H1 (cell line): ENCODE results near the gene KCTD15. TPM values are rescaled to one million over a fixed set of nuclear protein-coding genes. Genes with fewer than 3 reads are reported as not detected.

ENCODE experiments used
- CTCF ChIA-PET: fragments of 300-600 bp; sonication (Branson Sonifier 250); formaldehyde crosslinking; loops from one replicate; lab custom pipeline; 2021; ENCODE audit not compliant: partially characterized antibody; lab: Charles Lee
- POLR2A ChIA-PET: fragments of 300-600 bp; sonication (Branson Sonifier 250); formaldehyde crosslinking; loops from one replicate; lab custom pipeline; 2021; ENCODE audit warnings: inconsistent platforms; ENCODE audit not compliant: partially characterized antibody; lab: Charles Lee
- DNase-seq, 2 experiments: peaks; one replicate each; pipeline versions ENCODE4 v3.0.0 to v3.0.0-alpha.2; 2010 to 2022; ENCODE audit warnings: low spot score in 2 of 2, low read depth in 1 of 2, mixed read lengths in 1 of 2
- FAIRE-seq: peaks from 2 replicates; lab custom pipeline; 2011; peaks lifted over from hg19 to GRCh38; lab: Jason Lieb, UNC
- H2AFZ ChIP-seq: 2 replicates; pipeline ENCODE4 v1.8.1; 2012; ENCODE audit warnings: low read length, inconsistent platforms
- H2AK5ac ChIP-seq: 2 replicates; pipeline ENCODE4 v1.6.1; 2013; ENCODE audit warnings: low read depth, low read length
- H2BK120ac ChIP-seq: replicated peaks from 2 replicates; pipeline ENCODE3; 2013; ENCODE audit warnings: low read depth, low read length, inconsistent platforms
- H2BK12ac ChIP-seq: 2 replicates; pipeline ENCODE4 v1.6.1; 2013; ENCODE audit warnings: low read depth, low read length
- H2BK15ac ChIP-seq: 2 replicates; pipeline ENCODE4 v1.6.1; 2013; ENCODE audit warnings: low read length
- H2BK20ac ChIP-seq: 2 replicates; pipeline ENCODE4 v1.6.1; 2013; ENCODE audit warnings: low read length
- H2BK5ac ChIP-seq: 2 replicates; pipeline ENCODE4 v1.6.1; 2013; ENCODE audit warnings: low read depth, low read length
- H3K14ac ChIP-seq: 2 replicates; pipeline ENCODE4 v1.6.1; 2013; ENCODE audit warnings: inconsistent platforms; ENCODE audit not compliant: insufficient read length
- H3K18ac ChIP-seq: 2 replicates; pipeline ENCODE4 v1.6.1; 2013; ENCODE audit warnings: low read length; ENCODE audit errors: extremely low read depth
- H3K23ac ChIP-seq: 2 replicates; pipeline ENCODE4 v1.6.1; 2013; ENCODE audit warnings: inconsistent platforms; ENCODE audit not compliant: insufficient read length
- H3K23me2 ChIP-seq: 2 replicates; pipeline ENCODE4 v1.6.1; 2013; ENCODE audit warnings: low read depth, low read length
- H3K27ac ChIP-seq: 2 replicates; pipeline ENCODE4 v1.6.1; 2011; ENCODE audit warnings: low read depth, low read length, inconsistent platforms
- H3K27me3 ChIP-seq, 4 experiments: replicated peaks in 1 of 4; 1 replicate in 1 of 4; 2 replicates in 3 of 4; pipeline versions ENCODE4 v1.6.1 to v1.8.1; 2011 to 2013; ENCODE audit warnings: low read length in 3 of 4, mild to moderate bottlenecking in 3 of 4, inconsistent platforms in 2 of 4, mixed read lengths in 2 of 4, moderate library complexity in 1 of 4; ENCODE audit not compliant: control insufficient read depth in 3 of 4, insufficient read depth in 3 of 4; ENCODE audit errors: extremely low read depth in 1 of 4
- H3K36me3 ChIP-seq, 4 experiments: 2 replicates each; pipeline versions ENCODE4 v1.6.1 to v1.8.1; 2011 to 2013; ENCODE audit warnings: mild to moderate bottlenecking in 4 of 4, low read length in 3 of 4, moderate library complexity in 2 of 4, control low read depth in 1 of 4, inconsistent platforms in 1 of 4; ENCODE audit not compliant: insufficient read depth in 4 of 4, control insufficient read depth in 2 of 4
- H3K4ac ChIP-seq: replicated peaks from 2 replicates; pipeline ENCODE3; 2013; ENCODE audit warnings: low read length, low read depth, mixed read lengths, inconsistent platforms; ENCODE audit not compliant: insufficient read length
- H3K4me1 ChIP-seq, 4 experiments: replicated peaks in 1 of 4; 1 replicate in 1 of 4; 2 replicates in 3 of 4; pipeline versions ENCODE4 v1.6.1 to v1.8.1; 2011 to 2013; ENCODE audit warnings: low read length in 3 of 4, inconsistent platforms in 2 of 4, mixed read lengths in 1 of 4; ENCODE audit not compliant: insufficient read depth in 4 of 4, control insufficient read depth in 3 of 4
- H3K4me2 ChIP-seq, 2 experiments: 2 replicates each; pipeline versions ENCODE4 v1.6.1 to v1.8.1; 2011 to 2013; ENCODE audit warnings: low read depth in 2 of 2, low read length in 2 of 2, control low read depth in 1 of 2, inconsistent platforms in 1 of 2, mild to moderate bottlenecking in 1 of 2; ENCODE audit not compliant: insufficient read depth in 1 of 2
- H3K4me3 ChIP-seq, 4 experiments: fragments of 200-600, 300-600 bp in 1 of 4; sonication (generic), shearing (Covaris generic), sonication (Bioruptor Twin) in 1 of 4; 2 replicates each; pipeline versions ENCODE4 v1.5.1 to v1.8.1; 2011 to 2016; ENCODE audit warnings: low read length in 4 of 4, low read depth in 3 of 4, control low read depth in 2 of 4, inconsistent platforms in 2 of 4, mild to moderate bottlenecking in 2 of 4, mixed read lengths in 1 of 4, moderate library complexity in 1 of 4; ENCODE audit not compliant: insufficient read depth in 2 of 4; ENCODE audit errors: extremely low read depth in 1 of 4
- H3K56ac ChIP-seq: replicated peaks from 2 replicates; pipeline ENCODE3; 2013; ENCODE audit warnings: low read depth, mild to moderate bottlenecking, mixed read lengths, low read length, inconsistent platforms; ENCODE audit not compliant: insufficient read length
- H3K79me1 ChIP-seq: 2 replicates; pipeline ENCODE4 v1.6.1; 2013; ENCODE audit warnings: low read depth, low read length, control low read depth
- H3K79me2 ChIP-seq, 2 experiments: 2 replicates each; pipeline versions ENCODE4 v1.6.1 to v1.8.1; 2012 to 2013; ENCODE audit warnings: low read length in 2 of 2, mild to moderate bottlenecking in 2 of 2, inconsistent platforms in 1 of 2; ENCODE audit not compliant: insufficient read depth in 2 of 2, control insufficient read depth in 1 of 2
- H3K9ac ChIP-seq, 4 experiments: replicated peaks in 1 of 4; 1 replicate in 1 of 4; 2 replicates in 3 of 4; pipeline versions ENCODE4 v1.6.1 to v1.8.1; 2011 to 2013; ENCODE audit warnings: low read depth in 3 of 4, low read length in 3 of 4, control low read depth in 2 of 4, mild to moderate bottlenecking in 2 of 4, moderate library complexity in 2 of 4, inconsistent platforms in 1 of 4; ENCODE audit errors: extremely low read depth in 1 of 4
- H3K9me3 ChIP-seq, 2 experiments: 2 replicates each; pipeline versions ENCODE4 v1.6.1 to v1.8.1; 2012 to 2013; ENCODE audit warnings: mild to moderate bottlenecking in 2 of 2, moderate library complexity in 2 of 2, control low read depth in 1 of 2, inconsistent platforms in 1 of 2, low read depth in 1 of 2, low read length in 1 of 2, mixed read lengths in 1 of 2; ENCODE audit not compliant: insufficient read depth in 2 of 2
- H4K20me1 ChIP-seq, 2 experiments: replicated peaks in 1 of 2; 2 replicates each; pipeline versions ENCODE3 to v1.8.1; 2011 to 2013; ENCODE audit warnings: inconsistent platforms in 2 of 2, low read length in 2 of 2, mild to moderate bottlenecking in 1 of 2; ENCODE audit not compliant: insufficient read depth in 2 of 2, control insufficient read depth in 1 of 2
- H4K5ac ChIP-seq: 2 replicates; pipeline ENCODE4 v1.6.1; 2013; ENCODE audit warnings: low read length, low read depth, mixed read lengths, inconsistent platforms; ENCODE audit not compliant: insufficient read length
- H4K8ac ChIP-seq: 2 replicates; pipeline ENCODE4 v1.8.0; 2013; ENCODE audit warnings: mild to moderate bottlenecking, moderate library complexity, low read length, inconsistent platforms; ENCODE audit not compliant: insufficient read depth; ENCODE audit errors: extremely low read depth
- H4K91ac ChIP-seq: replicated peaks from 2 replicates; pipeline ENCODE3; 2013; ENCODE audit warnings: low read length, mixed read lengths, inconsistent platforms; ENCODE audit not compliant: insufficient read length
- BCL11A ChIP-seq, 2 experiments: IDR thresholded peaks; one replicate each; pipeline ENCODE4 v1.6.1; 2011; ENCODE audit warnings: low read depth in 2 of 2, low read length in 2 of 2, mild to moderate bottlenecking in 2 of 2
- CEBPB ChIP-seq: IDR thresholded peaks from 2 replicates; pipeline ENCODE4 v1.6.1; 2012; ENCODE audit warnings: low read depth, low read length
- CHD1 ChIP-seq: IDR thresholded peaks from 2 replicates; pipeline ENCODE4 v1.6.1; 2012; ENCODE audit warnings: low read depth, low read length, improper control_type of control experiment
- CREB1 ChIP-seq: IDR thresholded peaks from 2 replicates; pipeline ENCODE4 v1.6.1; 2012; ENCODE audit warnings: inconsistent platforms
- EZH2 ChIP-seq: fragments of 200-600 bp; sonication (generic); IDR thresholded peaks from 2 replicates; pipeline ENCODE4 v1.7.1; 2012; ENCODE audit warnings: low read depth, mild to moderate bottlenecking, moderate library complexity, low read length, inconsistent platforms; ENCODE audit not compliant: severe bottlenecking
- HDAC2 ChIP-seq, 2 experiments: fragments of 300-600 bp in 1 of 2; sonication (generic) in 1 of 2; IDR thresholded peaks; 2 replicates each; pipeline ENCODE4 v1.6.1; 2011 to 2012; ENCODE audit warnings: low read depth in 2 of 2, low read length in 2 of 2, mild to moderate bottlenecking in 2 of 2, moderate library complexity in 2 of 2, borderline replicate concordance in 1 of 2, inconsistent platforms in 1 of 2
- JUN ChIP-seq: IDR thresholded peaks from 2 replicates; pipeline ENCODE4 v1.6.1; 2011; ENCODE audit warnings: low read depth, mild to moderate bottlenecking, improper control_type of control experiment, low read length
- PHF8 ChIP-seq: fragments of 200-600 bp; sonication (generic); conservative IDR thresholded peaks from 2 replicates; pipeline ENCODE4 v1.7.1; 2012; ENCODE audit warnings: low read depth, mild to moderate bottlenecking, inconsistent platforms, low read length, moderate library complexity
- SIRT6 ChIP-seq: IDR thresholded peaks from one replicate; pipeline ENCODE4 v1.7.1; 2012; ENCODE audit warnings: low read length, inconsistent platforms
- WGBS, 2 experiments: shearing (Covaris generic) in 1 of 2; methylation state at CpG; one replicate each; pipeline versions ENCODE4 v1.1.6 to v1.1.7; 2013 to 2015; ENCODE audit warnings: low lambda C conversion rate in 2 of 2, mixed read lengths in 2 of 2, inconsistent platforms in 1 of 2, low coverage in 1 of 2, missing lambda C conversion rate in 1 of 2; ENCODE audit not compliant: insufficient replicate concordance in 2 of 2, insufficient coverage in 1 of 2, insufficient read length in 1 of 2; ENCODE audit errors: extremely low coverage in 1 of 2, missing lambda C conversion rate in 1 of 2; 5-methylcytosine and 5-hydroxymethylcytosine counted together
- polyA plus RNA-seq, 7 experiments: library from polyadenylated mRNA; depleted of rRNA in 3 of 7; stranded (reverse) in 5 of 7; unstranded in 2 of 7; fragments of >200 nt in 5 of 7; fragments of 200-250 nt in 2 of 7; gene quantifications; 1 replicate in 5 of 7; 2 replicates in 1 of 7; 4 replicates in 1 of 7; pipeline versions ENCODE4 v1.2.1 to v1.2.3, GENCODE V29; 2011 to 2013; ENCODE audit warnings: missing spikeins in 2 of 7, mixed read lengths in 2 of 7
- total RNA-seq: library from RNA; stranded (reverse); fragmentation: NEBNext Ultra II Directional; extraction: Animal tissue kit (Norgen Biotek cat#: 25700); gene quantifications from 2 replicates; pipeline ENCODE4 v1.2.1, GENCODE V29; 2021
- TF ChIP-seq, protein P1 (sequence below), 3 experiments: IDR thresholded peaks; 1 replicate in 2 of 3; 2 replicates in 1 of 3; pipeline versions ENCODE4 v1.5.1 to v1.6.1; 2011; ENCODE audit warnings: low read length in 3 of 3, mild to moderate bottlenecking in 3 of 3, inconsistent platforms in 2 of 3, low read depth in 1 of 3, moderate library complexity in 1 of 3; ENCODE audit not compliant: insufficient read depth in 1 of 3; ENCODE audit errors: control extremely low read depth in 1 of 3

The KCTD15 gene
- total and polyA plus RNA-seq, 2 of the 8 experiments (the other 6 are each of a cell fraction or from before 2014, with no cell fraction given) = 25.1 to 27.0 TPM

DNA sequence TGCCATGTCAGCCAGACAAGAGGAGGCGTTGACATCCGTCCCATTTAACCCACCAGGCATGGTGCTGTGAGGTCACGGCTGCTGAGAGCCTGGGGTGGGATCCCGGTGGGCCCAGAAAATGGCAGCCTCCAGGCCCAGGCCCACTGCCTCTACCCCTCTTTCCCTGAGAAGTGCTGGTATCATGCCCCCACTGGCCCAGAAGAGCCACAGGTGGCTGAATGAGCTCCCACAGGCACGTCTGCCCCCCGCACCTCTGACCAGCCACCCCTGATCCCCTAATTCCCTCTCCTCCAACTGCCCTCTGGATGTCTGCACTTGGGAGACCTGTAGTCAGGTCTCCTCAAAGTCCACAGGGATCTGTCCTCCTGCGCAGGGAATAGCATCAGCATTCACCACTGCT lies 37.3 kb upstream of the KCTD15 start:
- Histone ChIP-seq H3K9me3 (no peaks in the 10 kb centered on the region), H3K56ac (no peak overlapping the region), H2AFZ (no peak overlapping the region), H2BK15ac (no peak overlapping the region), H3K79me2 (no peaks in the 10 kb centered on the region), H3K18ac (no peak overlapping the region), H3K9ac (no peak overlapping the region), H2BK120ac (no peak overlapping the region), H4K5ac (no peak overlapping the region), H3K4me3 (no peak overlapping the region), H3K23me2 (no peaks in the 10 kb centered on the region), H2AK5ac (no peak overlapping the region), H3K27me3 (no peaks in the 10 kb centered on the region)
- FAIRE-seq = no peak
- no peak for DNase-seq
- WGBS, 2 experiments = 88% methylated on average over 7 of the region's 7 CpGs; no CpG with 5 or more reads in 1 of the 2 experiments
- TF ChIP-seq CREB1 (no peak), PHF8 (no peak), EZH2 (no peak), SIRT6 (no peak), CHD1 (no peak), BCL11A (IDR thresholded peaks at IDR 0.05; ENCODE audit: low read depth in 2 of 2, low read length in 2 of 2) (no peak), JUN (no peak), HDAC2 (IDR thresholded peaks at IDR 0.05; ENCODE audit: borderline replicate concordance in 1 of 2, low read depth in 2 of 2, low read length in 2 of 2) (no peak), CEBPB (no peak)
- TF ChIP-seq, protein P1, sequence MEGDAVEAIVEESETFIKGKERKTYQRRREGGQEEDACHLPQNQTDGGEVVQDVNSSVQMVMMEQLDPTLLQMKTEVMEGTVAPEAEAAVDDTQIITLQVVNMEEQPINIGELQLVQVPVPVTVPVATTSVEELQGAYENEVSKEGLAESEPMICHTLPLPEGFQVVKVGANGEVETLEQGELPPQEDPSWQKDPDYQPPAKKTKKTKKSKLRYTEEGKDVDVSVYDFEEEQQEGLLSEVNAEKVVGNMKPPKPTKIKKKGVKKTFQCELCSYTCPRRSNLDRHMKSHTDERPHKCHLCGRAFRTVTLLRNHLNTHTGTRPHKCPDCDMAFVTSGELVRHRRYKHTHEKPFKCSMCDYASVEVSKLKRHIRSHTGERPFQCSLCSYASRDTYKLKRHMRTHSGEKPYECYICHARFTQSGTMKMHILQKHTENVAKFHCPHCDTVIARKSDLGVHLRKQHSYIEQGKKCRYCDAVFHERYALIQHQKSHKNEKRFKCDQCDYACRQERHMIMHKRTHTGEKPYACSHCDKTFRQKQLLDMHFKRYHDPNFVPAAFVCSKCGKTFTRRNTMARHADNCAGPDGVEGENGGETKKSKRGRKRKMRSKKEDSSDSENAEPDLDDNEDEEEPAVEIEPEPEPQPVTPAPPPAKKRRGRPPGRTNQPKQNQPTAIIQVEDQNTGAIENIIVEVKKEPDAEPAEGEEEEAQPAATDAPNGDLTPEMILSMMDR (IDR thresholded peaks at IDR 0.05; ENCODE audit: control extremely low read depth in 1 of 3, insufficient read depth in 1 of 3, low read depth in 1 of 3, low read length in 3 of 3) = no peak
- TF ChIP-seq, all 59 proteins: peak for 0
- H3K4ac ChIP-seq = no peak overlapping the region
- peaks cover 0 to 1% of the 10 kb centered on the region in 2 experiments for H4K20me1 ChIP-seq
- H4K8ac ChIP-seq = no peak overlapping the region
- no peak overlapping the region for H3K23ac ChIP-seq
- ChIA-PET CTCF (interaction anchor here (1.4 to 4.7 kb wide), 2 partner anchors 10 to 230 kb away, joined by 3 to 47 read pairs; no protein-coding TSS in a partner anchor), POLR2A (no interaction called here)
- H2BK5ac ChIP-seq = no peak overlapping the region
- no peak overlapping the region for H2BK12ac ChIP-seq
- peaks cover 0 to 5% (median 1%) of the 10 kb centered on the region in 4 experiments; a peak in 3 of 7 replicates for H3K4me1 ChIP-seq
- H3K14ac ChIP-seq = no peak overlapping the region
- no peak overlapping the region for H4K91ac ChIP-seq
- H3K27ac ChIP-seq = no peak overlapping the region
- no peaks in the 10 kb centered on the region; a peak in 1 of 8 replicates for H3K36me3 ChIP-seq
- H3K4me2 ChIP-seq = no peak overlapping the region
- no peaks in the 10 kb centered on the region for H3K79me1 ChIP-seq
- H2BK20ac ChIP-seq = no peak overlapping the region
